DOHH2 (cell line): ENCODE results near the gene IGF1R.

Experiments used
- CTCF ChIP-seq: fragments of 200-600 bp; sonication (generic); IDR thresholded peaks from one replicate; pipeline ENCODE4 v1.5.1; 2014; ENCODE audit warnings: antibody characterized with exemption, mild to moderate bottlenecking, low read depth, low read length; ENCODE audit not compliant: poor library complexity, severe bottlenecking
- EZH2phosphoT487 ChIP-seq: fragments of 200-600 bp; sonication (generic); IDR thresholded peaks from 2 replicates; pipeline ENCODE4 v1.6.1; 2017; ENCODE audit warnings: borderline replicate concordance, mild to moderate bottlenecking, antibody characterized with exemption, low read length, moderate library complexity, mixed read lengths

- TF ChIP-seq CTCF (no peak), EZH2phosphoT487 (no peak)
Measured at GRCh38 chr15:98722209-98722608, 73.9 kb downstream of the IGF1R start.
